CD14-positive monocyte (primary cell): ENCODE data around the gene DGKB. TPM values are rescaled to one million over a fixed set of nuclear protein-coding genes. Genes with fewer than 3 reads are reported as not detected.

Experiments used
- DNase-seq, 3 donors: peaks; one replicate each; pipeline ENCODE4 v3.0.0-alpha.2; 2011 to 2022
- H2AFZ ChIP-seq: 2 replicates; pipeline ENCODE4 v1.6.0; 2012; ENCODE audit warnings: mild to moderate bottlenecking, low read depth, low read length, inconsistent platforms; ENCODE audit not compliant: insufficient read depth, poor library complexity, severe bottlenecking
- H3K27ac ChIP-seq, 2 donors: 1 replicate in 1 of 2; 2 replicates in 1 of 2; pipeline ENCODE4 v1.5.1; 2012 to 2013; ENCODE audit warnings: low read length in 2 of 2, control low read depth in 1 of 2, inconsistent platforms in 1 of 2, low read depth in 1 of 2, mild to moderate bottlenecking in 1 of 2
- H3K27me3 ChIP-seq, 2 donors: one replicate each; pipeline versions ENCODE4 v1.6.0 to v1.6.1; 2011 to 2013; ENCODE audit warnings: low read length in 2 of 2; ENCODE audit not compliant: control insufficient read depth in 2 of 2, insufficient read depth in 2 of 2
- H3K36me3 ChIP-seq, 2 donors: replicated peaks in 1 of 2; 1 replicate in 1 of 2; 2 replicates in 1 of 2; pipeline versions ENCODE4 v1.5.1 to v1.6.1; 2012 to 2013; ENCODE audit warnings: low read length in 2 of 2, control low read depth in 1 of 2, inconsistent platforms in 1 of 2, mild to moderate bottlenecking in 1 of 2; ENCODE audit not compliant: insufficient read depth in 2 of 2, control insufficient read depth in 1 of 2
- H3K4me1 ChIP-seq, 2 donors: 1 replicate in 1 of 2; 2 replicates in 1 of 2; pipeline versions ENCODE4 v1.5.1 to v1.6.1; 2012 to 2013; ENCODE audit warnings: low read length in 2 of 2, control low read depth in 1 of 2, inconsistent platforms in 1 of 2, mild to moderate bottlenecking in 1 of 2, moderate library complexity in 1 of 2; ENCODE audit not compliant: insufficient read depth in 2 of 2, control insufficient read depth in 1 of 2
- H3K4me2 ChIP-seq: replicated peaks from 2 replicates; pipeline ENCODE3; 2012; ENCODE audit warnings: low read length, moderate library complexity, mild to moderate bottlenecking; ENCODE audit not compliant: poor library complexity, severe bottlenecking; ENCODE audit errors: extremely low read depth
- H3K4me3 ChIP-seq, 3 experiments: fragments of 200-600 bp in 1 of 3; sonication (generic) in 1 of 3; replicated peaks in 1 of 3; 1 replicate in 2 of 3; 2 replicates in 1 of 3; pipeline ENCODE4 v1.5.1; 2011 to 2013; ENCODE audit warnings: low read length in 3 of 3, mild to moderate bottlenecking in 3 of 3, control low read depth in 2 of 3, low read depth in 2 of 3, inconsistent platforms in 1 of 3, moderate library complexity in 1 of 3
- H3K79me2 ChIP-seq: 2 replicates; pipeline ENCODE4 v1.6.0; 2012; ENCODE audit warnings: mild to moderate bottlenecking, control low read depth, inconsistent platforms, low read length, moderate library complexity; ENCODE audit not compliant: insufficient read depth
- H3K9ac ChIP-seq: 2 replicates; pipeline ENCODE4 v1.6.0; 2017; ENCODE audit warnings: low read length, mild to moderate bottlenecking; ENCODE audit not compliant: insufficient read depth, poor library complexity, severe bottlenecking
- H3K9me3 ChIP-seq, 2 donors: replicated peaks in 1 of 2; 1 replicate in 1 of 2; 2 replicates in 1 of 2; pipeline versions ENCODE4 v1.5.1 to v1.6.1; 2012 to 2013; ENCODE audit warnings: low read length in 2 of 2, control low read depth in 1 of 2; ENCODE audit not compliant: control insufficient read depth in 1 of 2, insufficient read depth in 1 of 2
- H4K20me1 ChIP-seq: 2 replicates; pipeline ENCODE4 v1.6.0; 2012; ENCODE audit warnings: mild to moderate bottlenecking, low read length, control low read depth, moderate library complexity; ENCODE audit not compliant: insufficient read depth
- H3K27ac Mint-ChIP-seq, 7 donors: one replicate each; pipeline ENCODE4 v1.8.0; 2020; ENCODE audit warnings: mild to moderate bottlenecking in 7 of 7, mixed read lengths in 7 of 7, moderate library complexity in 6 of 7, inconsistent platforms in 2 of 7
- H3K27me3 Mint-ChIP-seq, 3 donors: one replicate each; pipeline ENCODE4 v1.8.0; 2021 to 2022; ENCODE audit warnings: low read depth in 3 of 3, mild to moderate bottlenecking in 3 of 3, mixed read lengths in 3 of 3, moderate library complexity in 3 of 3, inconsistent platforms in 1 of 3
- H3K36me3 Mint-ChIP-seq, 2 donors: one replicate each; pipeline ENCODE4 v1.8.0; 2020; ENCODE audit warnings: mixed read lengths in 2 of 2, inconsistent platforms in 1 of 2, mild to moderate bottlenecking in 1 of 2
- H3K4me1 Mint-ChIP-seq: one replicate; pipeline ENCODE4 v1.8.0; 2020; ENCODE audit warnings: mild to moderate bottlenecking, mixed read lengths
- H3K4me3 Mint-ChIP-seq, 2 donors: one replicate each; pipeline ENCODE4 v1.8.0; 2020; ENCODE audit warnings: mild to moderate bottlenecking in 2 of 2, mixed read lengths in 2 of 2, moderate library complexity in 1 of 2
- H3K9me3 Mint-ChIP-seq, 7 donors: one replicate each; pipeline ENCODE4 v1.8.0; 2020 to 2022; ENCODE audit warnings: mixed read lengths in 7 of 7, mild to moderate bottlenecking in 6 of 7, moderate library complexity in 6 of 7, inconsistent platforms in 2 of 7
- WGBS: methylation state at CpG from one replicate; pipeline ENCODE4 v1.1.5; 2013; ENCODE audit warnings: missing lambda C conversion rate; ENCODE audit not compliant: insufficient coverage; 5-methylcytosine and 5-hydroxymethylcytosine counted together
- intact Hi-C, 2 donors: fragments of 100-400 bp; cut with micrococcal nuclease; formaldehyde crosslinking; loops; one replicate each; pipeline versions ENCODE4 v1.15.0 to v1.15.1; 2023
- polyA plus RNA-seq, 3 donors: library from polyadenylated mRNA; depleted of rRNA in 1 of 3; unstranded in 2 of 3; stranded (reverse) in 1 of 3; fragments of 300-500 nt in 2 of 3; fragments of >200 nt in 1 of 3; fragmentation: Illumina TruSeq in 2 of 3; gene quantifications; 1 replicate in 2 of 3; 2 replicates in 1 of 3; pipeline ENCODE4 v1.2.3, GENCODE V29; 2012 to 2021
- TF ChIP-seq, protein P1 (sequence below): fragments of 200-600 bp; IDR thresholded peaks from one replicate; pipeline ENCODE4 v1.8.0; 2022; ENCODE audit warnings: antibody characterized with exemption, mild to moderate bottlenecking

DGKB gene
- polyA plus RNA-seq, 3 donors: not detected

GRCh38 chr7:14339861-14340260 lies 562.7 kb downstream of the DGKB start:
- H3K27me3 ChIP-seq: no peaks in the 10 kb centered on the region
- no peak overlapping the region for H3K4me3 ChIP-seq
- H3K27me3 Mint-ChIP-seq: no peaks in the 10 kb centered on the region
- WGBS: no CpG with 5 or more reads among the region's 2 CpGs
- intact Hi-C loops: no loop called here
- H3K4me1 Mint-ChIP-seq: no peaks in the 10 kb centered on the region
- H3K27ac ChIP-seq: no peak overlapping the region
- no peaks in the 10 kb centered on the region for H4K20me1 ChIP-seq
- no peak overlapping the region for H3K4me2 ChIP-seq
- peaks cover 0 to 3% of the 10 kb centered on the region in 2 donors for H3K9me3 ChIP-seq
- H3K36me3 Mint-ChIP-seq: no peaks in the 10 kb centered on the region
- H3K79me2 ChIP-seq: no peaks in the 10 kb centered on the region
- TF ChIP-seq, protein P1, sequence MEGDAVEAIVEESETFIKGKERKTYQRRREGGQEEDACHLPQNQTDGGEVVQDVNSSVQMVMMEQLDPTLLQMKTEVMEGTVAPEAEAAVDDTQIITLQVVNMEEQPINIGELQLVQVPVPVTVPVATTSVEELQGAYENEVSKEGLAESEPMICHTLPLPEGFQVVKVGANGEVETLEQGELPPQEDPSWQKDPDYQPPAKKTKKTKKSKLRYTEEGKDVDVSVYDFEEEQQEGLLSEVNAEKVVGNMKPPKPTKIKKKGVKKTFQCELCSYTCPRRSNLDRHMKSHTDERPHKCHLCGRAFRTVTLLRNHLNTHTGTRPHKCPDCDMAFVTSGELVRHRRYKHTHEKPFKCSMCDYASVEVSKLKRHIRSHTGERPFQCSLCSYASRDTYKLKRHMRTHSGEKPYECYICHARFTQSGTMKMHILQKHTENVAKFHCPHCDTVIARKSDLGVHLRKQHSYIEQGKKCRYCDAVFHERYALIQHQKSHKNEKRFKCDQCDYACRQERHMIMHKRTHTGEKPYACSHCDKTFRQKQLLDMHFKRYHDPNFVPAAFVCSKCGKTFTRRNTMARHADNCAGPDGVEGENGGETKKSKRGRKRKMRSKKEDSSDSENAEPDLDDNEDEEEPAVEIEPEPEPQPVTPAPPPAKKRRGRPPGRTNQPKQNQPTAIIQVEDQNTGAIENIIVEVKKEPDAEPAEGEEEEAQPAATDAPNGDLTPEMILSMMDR: no peak
- no peak overlapping the region for H3K9ac ChIP-seq
- H3K4me3 Mint-ChIP-seq: no peak overlapping the region
- no peak overlapping the region for H2AFZ ChIP-seq
- no peak for DNase-seq
- H3K36me3 ChIP-seq: no peaks in the 10 kb centered on the region
- H3K9me3 Mint-ChIP-seq: peaks cover 0 to 2% (median 2%) of the 10 kb centered on the region in 7 donors
- no peak overlapping the region for H3K27ac Mint-ChIP-seq
- H3K4me1 ChIP-seq: no peaks in the 10 kb centered on the region

GRCh38 chr7:14336256-14336655 lies 566.3 kb downstream of the DGKB start:
- Histone ChIP-seq H3K4me2 (no peak overlapping the region), H2AFZ (no peak overlapping the region), H3K4me1 (no peaks in the 10 kb centered on the region), H3K27ac (no peak overlapping the region), H4K20me1 (no peaks in the 10 kb centered on the region), H3K9me3 (peaks cover 3 to 10% of the 10 kb centered on the region in 2 donors), H3K27me3 (no peaks in the 10 kb centered on the region), H3K36me3 (no peaks in the 10 kb centered on the region), H3K9ac (no peak overlapping the region), H3K4me3 (no peak overlapping the region), H3K79me2 (no peaks in the 10 kb centered on the region)
- Mint-ChIP-seq H3K9me3 (peaks cover 0 to 4% (median 2%) of the 10 kb centered on the region in 7 donors), H3K4me3 (no peak overlapping the region), H3K36me3 (no peaks in the 10 kb centered on the region), H3K4me1 (no peaks in the 10 kb centered on the region), H3K27ac (no peak overlapping the region), H3K27me3 (no peaks in the 10 kb centered on the region)
- TF ChIP-seq, protein P1: no peak
- 100% methylated on average over 1 of the region's 1 CpG for WGBS
- intact Hi-C loops: no loop called here
- DNase-seq: no peak
